ENCODE results near the gene ZNF800.

GRCh38 chr7:127389321-127389720 is 3.2 kb downstream of the ZNF800 start:
- TF ChIP-seq POLR2AphosphoS5 (IDR thresholded peaks at IDR 0.05; ENCODE audit: low read depth, low read length) (no peak), REST (IDR thresholded peaks at IDR 0.05; ENCODE audit: insufficient read depth in 1 of 2, low read depth in 2 of 2, low read length in 2 of 2) (no peak), SIN3A (IDR thresholded peaks at IDR 0.05; ENCODE audit: borderline replicate concordance, insufficient read depth, low read length) (no peak)

All from PFSK-1 (cell line).